Gastrocnemius medialis (tissue), 4 donors: ENCODE results near the gene UGDH.

Experiments used
- POLR2A ChIP-seq, 2 donors: fragments of 450-650 bp; IDR thresholded peaks; one replicate each; pipeline ENCODE4 v1.6.1; 2017; ENCODE audit warnings: antibody characterized with exemption in 2 of 2, mild to moderate bottlenecking in 2 of 2, moderate library complexity in 2 of 2
- TF ChIP-seq, protein P1 (sequence below), 5 experiments: fragments of 450-650 bp in 3 of 5; fragments of 200-600 bp in 2 of 5; sonication (generic) in 2 of 5; IDR thresholded peaks in 4 of 5; conservative IDR thresholded peaks in 1 of 5; 1 replicate in 4 of 5; 2 replicates in 1 of 5; pipeline ENCODE4 v1.5.1; 2016 to 2019; ENCODE audit warnings: antibody characterized with exemption in 5 of 5, mild to moderate bottlenecking in 3 of 5, moderate library complexity in 3 of 5

GRCh38 chr4:39541987-39542610 is 14.9 kb upstream of the UGDH start:
- TF ChIP-seq, protein P1, sequence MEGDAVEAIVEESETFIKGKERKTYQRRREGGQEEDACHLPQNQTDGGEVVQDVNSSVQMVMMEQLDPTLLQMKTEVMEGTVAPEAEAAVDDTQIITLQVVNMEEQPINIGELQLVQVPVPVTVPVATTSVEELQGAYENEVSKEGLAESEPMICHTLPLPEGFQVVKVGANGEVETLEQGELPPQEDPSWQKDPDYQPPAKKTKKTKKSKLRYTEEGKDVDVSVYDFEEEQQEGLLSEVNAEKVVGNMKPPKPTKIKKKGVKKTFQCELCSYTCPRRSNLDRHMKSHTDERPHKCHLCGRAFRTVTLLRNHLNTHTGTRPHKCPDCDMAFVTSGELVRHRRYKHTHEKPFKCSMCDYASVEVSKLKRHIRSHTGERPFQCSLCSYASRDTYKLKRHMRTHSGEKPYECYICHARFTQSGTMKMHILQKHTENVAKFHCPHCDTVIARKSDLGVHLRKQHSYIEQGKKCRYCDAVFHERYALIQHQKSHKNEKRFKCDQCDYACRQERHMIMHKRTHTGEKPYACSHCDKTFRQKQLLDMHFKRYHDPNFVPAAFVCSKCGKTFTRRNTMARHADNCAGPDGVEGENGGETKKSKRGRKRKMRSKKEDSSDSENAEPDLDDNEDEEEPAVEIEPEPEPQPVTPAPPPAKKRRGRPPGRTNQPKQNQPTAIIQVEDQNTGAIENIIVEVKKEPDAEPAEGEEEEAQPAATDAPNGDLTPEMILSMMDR (IDR thresholded peaks at IDR 0.05 in 4 of 5, conservative IDR thresholded peaks at IDR 0.05 in 1 of 5), result no peak
- no peak for TF ChIP-seq POLR2A (IDR thresholded peaks at IDR 0.05)
